GM20000 (cell line): ENCODE measurements around the gene BIRC7.

Source experiments
- DNase-seq: peaks from one replicate; pipeline ENCODE4 v3.0.0; 2012; ENCODE audit warnings: low spot score
- CTCF ChIP-seq: IDR thresholded peaks from 2 replicates; pipeline ENCODE4 v1.5.1; 2012; ENCODE audit warnings: mild to moderate bottlenecking, control low read depth; ENCODE audit errors: extremely low read depth, missing control alignments

The BIRC7 gene

DNA sequence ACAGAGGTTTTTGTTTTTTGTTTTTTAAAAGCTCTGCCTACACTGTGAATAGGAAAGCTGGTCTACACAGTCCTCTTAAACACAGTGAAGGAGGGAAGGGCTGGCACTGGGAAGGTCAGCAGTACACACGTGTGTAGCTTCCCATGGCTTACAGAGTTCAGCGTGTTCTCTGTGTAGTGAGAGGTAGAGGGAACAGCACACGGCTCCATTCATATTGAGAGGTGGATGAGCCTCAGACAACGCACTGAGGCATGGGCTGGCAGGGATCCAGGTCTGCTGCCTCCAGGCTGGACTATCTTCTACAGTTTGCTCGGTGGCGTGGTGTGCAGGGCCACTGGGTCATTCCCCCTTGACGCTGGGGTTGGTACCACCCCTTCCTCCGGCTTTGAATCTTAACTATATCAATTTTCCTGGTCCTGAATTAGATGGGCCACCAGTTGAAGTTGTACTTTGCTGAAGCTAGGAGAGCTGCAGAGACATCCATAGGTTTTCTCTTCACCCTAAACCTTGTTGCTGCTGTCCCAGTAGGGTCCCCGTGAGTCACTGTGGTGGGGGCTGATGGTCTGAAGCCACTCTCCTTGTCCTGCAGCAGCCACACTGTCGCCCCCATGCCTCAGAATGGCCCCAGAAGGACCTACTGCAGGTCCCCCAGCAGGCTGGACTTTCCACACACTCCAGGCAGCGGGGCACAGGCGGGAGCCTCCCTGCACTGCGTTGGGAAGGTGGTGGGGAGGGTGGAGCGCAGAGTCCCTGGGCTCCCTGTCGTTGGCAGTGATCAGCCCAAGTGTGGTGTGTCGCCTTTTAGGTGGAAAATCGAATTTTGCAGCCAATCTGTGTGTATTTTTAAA lies 38.9 kb downstream of the BIRC7 start:
- no peak for TF ChIP-seq CTCF
- no peak for DNase-seq

GRCh38 chr20:63275825-63276224 lies 40.1 kb downstream of the BIRC7 start:
- no peak for DNase-seq
- no peak for TF ChIP-seq CTCF

DNA sequence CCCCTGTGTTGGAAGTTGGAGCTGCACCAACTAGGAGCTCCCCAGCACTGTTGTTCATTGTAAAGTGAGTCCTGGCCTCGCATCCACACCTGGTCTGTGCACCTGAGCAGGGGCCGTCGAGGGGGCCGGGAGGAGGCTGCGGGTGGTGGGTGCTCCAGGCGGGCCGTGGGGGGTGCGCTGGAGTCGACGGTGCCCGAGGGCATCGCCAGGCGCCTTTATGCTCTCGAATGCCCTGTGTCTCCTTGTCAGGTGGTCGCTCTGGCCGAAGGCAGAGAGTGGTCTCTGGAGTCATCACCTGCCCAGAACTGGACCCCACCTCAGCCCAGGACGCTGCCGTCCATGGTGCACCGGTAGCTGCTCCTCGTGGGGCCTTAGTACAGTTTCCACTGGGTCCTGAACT lies 41.3 kb downstream of the BIRC7 start:
- no peak for TF ChIP-seq CTCF
- DNase-seq: no peak

DNA sequence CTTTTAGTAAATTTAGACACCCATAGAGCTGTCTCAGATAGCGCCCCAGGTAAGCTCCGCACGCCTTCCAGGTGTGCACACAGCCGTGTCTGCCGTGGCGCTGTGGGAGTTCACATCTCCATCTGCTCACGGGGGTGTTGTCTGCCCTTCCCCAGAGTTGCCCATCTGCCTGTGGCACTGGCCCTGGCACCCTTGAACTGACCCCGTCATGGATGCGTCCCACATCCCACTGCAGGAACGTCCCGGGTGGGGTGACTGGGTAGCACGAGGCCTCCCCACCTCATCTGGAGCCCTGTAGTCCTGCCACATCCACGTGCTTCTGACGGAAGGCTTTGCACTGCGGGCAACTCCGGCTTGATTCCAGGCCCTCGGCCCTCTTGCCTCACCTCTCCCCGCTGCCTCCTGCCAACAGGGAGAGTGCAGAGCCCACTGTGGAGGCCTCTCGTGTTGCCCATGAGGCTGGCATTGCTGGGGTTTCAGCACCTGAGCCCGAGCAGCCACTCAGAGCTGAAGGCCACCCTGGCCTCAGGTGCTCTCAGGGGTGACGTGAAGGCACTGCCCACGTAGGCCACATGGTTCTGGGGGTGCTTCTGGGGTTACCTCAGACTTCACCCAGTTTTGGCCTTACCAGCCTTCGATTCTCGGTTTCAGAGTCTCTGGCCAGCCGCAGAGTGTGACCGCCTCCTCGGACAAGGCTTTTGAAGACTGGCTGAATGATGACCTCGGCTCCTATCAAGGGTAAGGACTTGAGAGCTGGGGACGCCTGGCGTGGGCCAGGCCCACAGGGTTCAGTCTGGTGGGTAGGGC lies 42.0 kb downstream of the BIRC7 start:
- no peak for TF ChIP-seq CTCF
- no peak for DNase-seq

- no peak for TF ChIP-seq CTCF
- DNase-seq: no peak
Measured at GRCh38 chr20:63278661-63279060, 43.0 kb downstream of the BIRC7 start.

- TF ChIP-seq CTCF: no peak
- no peak for DNase-seq
Measured at GRCh38 chr20:63279931-63280330, 44.2 kb downstream of the BIRC7 start.

- no peak for TF ChIP-seq CTCF
- DNase-seq: no peak
Measured at GRCh38 chr20:63280371-63280770, 44.7 kb downstream of the BIRC7 start.
